Measurements from ENCODE around the gene MAGEH1. TPM values are rescaled to one million over a fixed set of nuclear protein-coding genes. Genes with fewer than 3 reads are reported as not detected.

Gene MAGEH1
- total RNA-seq, 2 donors from 2014 or later, result 38.3 to 97.9 TPM

DNA sequence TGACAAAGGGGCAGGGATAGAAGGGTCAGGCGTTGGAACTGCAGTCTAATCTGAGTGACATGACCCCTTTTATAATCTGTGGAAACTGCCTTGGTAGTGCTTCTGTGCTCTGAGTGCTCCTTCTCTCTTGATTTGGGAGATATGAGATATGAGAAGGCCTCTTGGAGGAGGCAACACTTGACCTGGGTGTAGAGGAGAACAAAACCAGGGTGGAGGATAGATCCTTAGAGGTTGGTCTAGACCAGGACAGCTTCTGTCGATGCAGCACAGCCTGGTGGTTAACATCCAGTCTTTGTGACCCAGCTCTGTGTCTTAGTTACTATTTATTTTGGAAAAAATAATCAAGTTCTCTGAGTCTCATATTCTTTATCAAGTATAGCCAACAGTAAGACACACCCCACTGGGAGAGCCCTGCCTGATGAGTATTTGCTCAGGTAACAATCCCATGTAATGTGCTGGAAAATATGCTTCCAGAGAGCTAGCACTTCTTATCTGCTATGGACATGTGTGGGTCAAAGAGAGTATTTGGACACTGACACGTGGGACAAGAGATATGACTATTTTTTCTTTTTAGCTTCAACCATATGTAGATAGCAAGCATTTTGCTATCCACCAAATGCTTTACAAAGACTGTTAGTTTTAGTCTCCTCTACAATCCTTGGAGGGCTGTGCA is 28.6 kb downstream of the MAGEH1 start:
- WGBS, result 78% methylated on average over 3 of the region's 3 CpGs
- intact Hi-C loops (cut with DNase I), result no loop called here

DNA sequence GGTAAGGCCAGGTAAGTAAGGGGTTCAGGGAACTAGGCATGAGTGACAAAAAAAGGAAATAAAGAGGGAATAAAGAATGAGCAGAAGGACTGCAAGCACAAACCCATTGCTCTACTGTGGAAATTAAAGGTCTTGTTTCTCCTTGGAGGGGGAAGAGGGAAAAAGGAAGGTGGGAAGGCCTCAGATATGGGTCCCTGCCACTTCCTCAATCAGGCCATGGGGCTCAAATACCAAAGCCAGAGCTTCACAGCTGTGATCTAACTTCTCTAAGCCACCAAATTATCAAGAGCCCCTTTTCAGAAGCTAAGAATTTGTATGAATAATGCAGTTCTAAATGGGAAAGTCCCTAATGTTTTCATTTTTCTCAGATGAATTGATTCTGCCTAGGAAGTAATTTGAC is 33.0 kb downstream of the MAGEH1 start:
- H3K27me3 ChIP-seq (replicated peaks; ENCODE audit: insufficient read depth), result no peaks in the 10 kb centered on the region
- H3K27ac ChIP-seq, result no peak overlapping the region
- intact Hi-C loops (cut with DNase I), result no loop called here
- H3K4me3 ChIP-seq, result no peak overlapping the region
- H3K36me3 ChIP-seq, result no peaks in the 10 kb centered on the region
- H3K9me3 ChIP-seq, result no peaks in the 10 kb centered on the region
- no peaks in the 10 kb centered on the region for H3K4me1 ChIP-seq (replicated peaks)
- no peak for DNase-seq (ENCODE audit: low spot score)
- TF ChIP-seq POLR2A (IDR thresholded peaks at IDR 0.05), result no peak
- TF ChIP-seq, protein P1, sequence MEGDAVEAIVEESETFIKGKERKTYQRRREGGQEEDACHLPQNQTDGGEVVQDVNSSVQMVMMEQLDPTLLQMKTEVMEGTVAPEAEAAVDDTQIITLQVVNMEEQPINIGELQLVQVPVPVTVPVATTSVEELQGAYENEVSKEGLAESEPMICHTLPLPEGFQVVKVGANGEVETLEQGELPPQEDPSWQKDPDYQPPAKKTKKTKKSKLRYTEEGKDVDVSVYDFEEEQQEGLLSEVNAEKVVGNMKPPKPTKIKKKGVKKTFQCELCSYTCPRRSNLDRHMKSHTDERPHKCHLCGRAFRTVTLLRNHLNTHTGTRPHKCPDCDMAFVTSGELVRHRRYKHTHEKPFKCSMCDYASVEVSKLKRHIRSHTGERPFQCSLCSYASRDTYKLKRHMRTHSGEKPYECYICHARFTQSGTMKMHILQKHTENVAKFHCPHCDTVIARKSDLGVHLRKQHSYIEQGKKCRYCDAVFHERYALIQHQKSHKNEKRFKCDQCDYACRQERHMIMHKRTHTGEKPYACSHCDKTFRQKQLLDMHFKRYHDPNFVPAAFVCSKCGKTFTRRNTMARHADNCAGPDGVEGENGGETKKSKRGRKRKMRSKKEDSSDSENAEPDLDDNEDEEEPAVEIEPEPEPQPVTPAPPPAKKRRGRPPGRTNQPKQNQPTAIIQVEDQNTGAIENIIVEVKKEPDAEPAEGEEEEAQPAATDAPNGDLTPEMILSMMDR (IDR thresholded peaks at IDR 0.05), result no peak

More for the DNA sequence above, 28.6 kb downstream of the MAGEH1 start:
- Histone ChIP-seq H3K36me3 (no peaks in the 10 kb centered on the region), H3K9me3 (no peaks in the 10 kb centered on the region), H3K4me3 (no peak overlapping the region), H3K27me3 (replicated peaks; ENCODE audit: insufficient read depth) (no peaks in the 10 kb centered on the region), H3K27ac (no peak overlapping the region), H3K4me1 (replicated peaks) (no peaks in the 10 kb centered on the region)
- TF ChIP-seq, protein P1 (IDR thresholded peaks at IDR 0.05), result no peak
- TF ChIP-seq POLR2AphosphoS5 (IDR thresholded peaks at IDR 0.05) (no peak), POLR2A (IDR thresholded peaks at IDR 0.05) (no peak)
- DNase-seq (ENCODE audit: low spot score), result no peak

DNA sequence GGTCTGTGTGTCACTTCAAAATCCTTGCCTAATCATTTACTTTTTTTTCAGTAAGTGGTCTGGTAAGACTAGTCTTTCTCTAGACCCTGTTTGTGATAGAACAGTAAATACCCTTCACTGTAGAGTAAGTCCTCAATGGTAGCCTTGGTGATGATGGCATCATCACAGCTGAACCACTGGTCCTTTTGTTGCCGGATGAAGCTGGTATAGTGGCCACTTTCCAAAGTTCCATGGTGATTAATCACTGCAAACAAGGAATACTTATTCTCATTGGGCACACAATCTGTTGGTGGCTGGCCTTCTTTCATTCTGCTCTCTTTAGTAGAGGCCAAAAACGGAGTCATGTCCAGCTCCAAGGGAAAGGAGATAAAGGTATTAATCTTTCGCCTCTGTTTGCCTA is 34.8 kb downstream of the MAGEH1 start:
- Histone ChIP-seq H3K27ac (no peak overlapping the region), H3K9me3 (no peaks in the 10 kb centered on the region), H3K27me3 (replicated peaks; ENCODE audit: insufficient read depth) (no peaks in the 10 kb centered on the region), H3K4me1 (replicated peaks) (no peaks in the 10 kb centered on the region), H3K36me3 (no peaks in the 10 kb centered on the region), H3K4me3 (no peak overlapping the region)
- intact Hi-C loops (cut with DNase I), result no loop called here
- WGBS, result 69% methylated on average over 3 of the region's 3 CpGs
- TF ChIP-seq, protein P1 (IDR thresholded peaks at IDR 0.05), result no peak
- TF ChIP-seq POLR2A (IDR thresholded peaks at IDR 0.05) (no peak), POLR2AphosphoS5 (IDR thresholded peaks at IDR 0.05) (no peak)
- DNase-seq (ENCODE audit: low spot score), result no peak

GRCh38 chrX:55487143-55487542 is 35.2 kb downstream of the MAGEH1 start:
- intact Hi-C loops (cut with DNase I), result no loop called here
- Histone ChIP-seq H3K27ac (no peak overlapping the region), H3K36me3 (no peaks in the 10 kb centered on the region), H3K27me3 (replicated peaks; ENCODE audit: insufficient read depth) (no peaks in the 10 kb centered on the region), H3K4me1 (replicated peaks) (no peaks in the 10 kb centered on the region), H3K4me3 (no peak overlapping the region), H3K9me3 (no peaks in the 10 kb centered on the region)
- TF ChIP-seq POLR2A (IDR thresholded peaks at IDR 0.05), result no peak
- TF ChIP-seq, protein P1 (IDR thresholded peaks at IDR 0.05), result no peak
- TF ChIP-seq POLR2AphosphoS5 (IDR thresholded peaks at IDR 0.05), result no peak
- no peak for DNase-seq (ENCODE audit: low spot score)
- WGBS, result 86% methylated on average over 2 of the region's 2 CpGs

GRCh38 chrX:55488006-55488592 is 36.2 kb downstream of the MAGEH1 start:
- DNase-seq (ENCODE audit: low spot score), result no peak
- no peak for TF ChIP-seq POLR2AphosphoS5 (IDR thresholded peaks at IDR 0.05)
- TF ChIP-seq, protein P1 (IDR thresholded peaks at IDR 0.05), result no peak
- TF ChIP-seq POLR2A (IDR thresholded peaks at IDR 0.05), result no peak

More at GRCh38 chrX:55488006-55488592, 36.2 kb downstream of the MAGEH1 start:
- Histone ChIP-seq H3K9me3 (no peaks in the 10 kb centered on the region), H3K27ac (peak overlapping the region; percentile 89 to 94), H3K36me3 (no peaks in the 10 kb centered on the region), H3K4me3 (peak overlapping the region; percentile 53 to 55), H3K27me3 (replicated peaks; ENCODE audit: insufficient read depth) (no peaks in the 10 kb centered on the region), H3K4me1 (replicated peaks) (no peaks in the 10 kb centered on the region)
- intact Hi-C loops (cut with DNase I), result no loop called here
- 9% methylated on average over 9 of the region's 23 CpGs for WGBS
